Activated T-cell treated with anti-CD3 and anti-CD28 coated beads for 48 hours (primary cell): ENCODE measurements around the gene PTGS1.
"Not testable (repeated sequence)": the region's sequence is repeated elsewhere in the genome, so short reads cannot be mapped to it uniquely, and the experiment has no call there.

ENCODE experiments used
- DNase-seq: peaks from one replicate; pipeline ENCODE4 v3.0.0-alpha.2; 2020; ENCODE audit warnings: low read depth

Gene PTGS1

GRCh38 chr9:122370869-122371755, at the start of gene PTGS1:
Gene PTGS1, plus strand, starts transcription at chr9:122371024. Its CDS starts 61 bp downstream, at chr9:122371085.
- no peak for DNase-seq

GRCh38 chr9:122322553-122322952, 48.3 kb upstream of the PTGS1 start:
- DNase-seq, result no peak

DNA sequence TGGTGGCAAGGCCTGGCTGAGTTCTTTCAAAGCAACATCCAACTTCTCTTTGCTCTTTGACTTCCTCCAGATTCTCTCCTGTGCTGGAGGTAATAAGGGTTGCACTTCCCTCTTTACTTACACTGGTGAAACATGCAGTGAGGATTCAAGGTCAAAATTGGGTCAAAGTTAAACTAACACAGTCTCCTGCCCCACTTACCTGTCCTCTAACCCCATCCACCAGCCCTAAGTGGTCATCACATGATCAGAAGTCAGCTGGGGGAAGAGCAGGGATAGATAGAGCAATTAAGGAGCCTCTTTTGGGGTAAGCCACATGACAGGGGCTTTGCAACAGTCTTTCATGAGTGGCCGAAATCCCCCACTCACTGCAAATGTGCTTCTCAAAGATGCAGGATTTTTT, 46.2 kb upstream of the PTGS1 start:
- not testable (repeated sequence) for DNase-seq

GRCh38 chr9:122325124-122325523, 45.7 kb upstream of the PTGS1 start:
- DNase-seq, result no peak

GRCh38 chr9:122327175-122327574, 43.6 kb upstream of the PTGS1 start:
- DNase-seq, result no peak

- no peak for DNase-seq
Observed at GRCh38 chr9:122329597-122329996, 41.2 kb upstream of the PTGS1 start.

DNA sequence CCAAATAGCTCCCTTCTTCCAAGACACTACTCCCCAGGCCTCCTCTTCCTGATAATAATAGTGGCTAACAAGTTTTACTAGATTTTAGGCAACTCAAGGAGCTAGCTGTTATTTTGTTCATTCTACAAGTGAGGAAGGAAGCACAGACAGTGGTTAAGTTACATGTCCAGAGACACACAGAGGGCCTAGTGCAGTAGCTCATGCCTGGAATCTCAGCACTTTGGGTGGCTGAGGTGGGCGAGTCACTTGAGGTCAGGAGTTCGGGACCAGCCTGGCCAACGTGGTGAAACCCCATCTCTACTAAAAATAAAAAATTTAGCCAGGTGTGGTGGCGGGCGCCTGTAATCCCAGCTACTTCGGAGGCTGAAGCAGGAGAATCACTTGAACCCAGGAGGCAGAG, 40.4 kb upstream of the PTGS1 start:
- DNase-seq, result not testable (repeated sequence)

- no peak for DNase-seq
Observed at GRCh38 chr9:122331523-122331927, 39.3 kb upstream of the PTGS1 start.

GRCh38 chr9:122332083-122332482, 38.7 kb upstream of the PTGS1 start:
- DNase-seq, result no peak

GRCh38 chr9:122332644-122333043, 38.2 kb upstream of the PTGS1 start:
- no peak for DNase-seq

DNA sequence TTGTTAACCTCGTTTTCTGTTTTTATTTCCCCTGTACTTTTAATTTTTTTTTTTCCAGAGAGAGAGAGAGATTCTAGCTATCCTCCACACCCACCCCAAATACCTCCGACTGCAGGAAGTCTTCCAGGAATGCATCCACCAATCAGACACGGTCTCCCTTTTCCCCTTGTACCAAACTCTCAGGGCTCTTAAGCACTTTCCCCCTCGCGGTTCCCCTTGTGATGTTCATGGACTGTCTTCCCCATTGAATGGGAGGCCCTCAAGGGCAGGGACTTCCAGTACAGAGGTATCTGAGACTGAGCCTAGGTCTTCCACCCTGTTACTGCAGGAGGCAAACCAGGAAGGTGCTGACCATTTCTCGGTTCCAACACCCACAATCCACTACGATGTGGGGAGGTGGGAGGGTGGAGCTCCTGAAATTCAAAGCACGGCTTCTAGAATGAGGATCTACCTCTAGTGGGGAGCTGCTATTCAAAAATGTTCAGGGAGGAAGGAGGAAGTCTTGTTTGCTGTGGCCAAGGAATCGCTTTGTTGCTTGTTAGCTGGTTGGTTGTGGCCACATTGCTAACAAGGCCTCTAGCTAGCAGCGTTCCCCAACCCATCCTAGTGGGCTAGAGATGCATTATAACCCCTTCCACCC, 37.5 kb upstream of the PTGS1 start:
- DNase-seq, result no peak

DNA sequence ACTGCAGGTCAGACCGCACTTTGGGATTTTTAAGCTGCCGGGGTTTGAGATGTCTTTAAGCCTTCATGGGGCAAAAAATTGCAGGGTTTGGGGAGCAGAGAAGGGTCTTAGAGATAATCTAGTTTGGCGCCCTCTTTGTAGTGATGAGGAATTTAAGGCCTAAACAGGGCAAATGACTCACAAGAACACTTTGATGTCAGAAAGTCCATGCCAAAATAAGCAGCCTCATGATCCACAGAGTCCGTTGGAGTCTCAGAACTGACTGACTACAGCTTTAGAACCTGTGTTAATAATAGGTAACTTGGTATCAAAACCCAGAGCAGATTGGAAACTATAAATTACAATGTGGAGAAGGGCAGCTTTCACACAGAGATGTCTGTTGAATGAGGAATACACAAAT, 35.9 kb upstream of the PTGS1 start:
- no peak for DNase-seq

DNA sequence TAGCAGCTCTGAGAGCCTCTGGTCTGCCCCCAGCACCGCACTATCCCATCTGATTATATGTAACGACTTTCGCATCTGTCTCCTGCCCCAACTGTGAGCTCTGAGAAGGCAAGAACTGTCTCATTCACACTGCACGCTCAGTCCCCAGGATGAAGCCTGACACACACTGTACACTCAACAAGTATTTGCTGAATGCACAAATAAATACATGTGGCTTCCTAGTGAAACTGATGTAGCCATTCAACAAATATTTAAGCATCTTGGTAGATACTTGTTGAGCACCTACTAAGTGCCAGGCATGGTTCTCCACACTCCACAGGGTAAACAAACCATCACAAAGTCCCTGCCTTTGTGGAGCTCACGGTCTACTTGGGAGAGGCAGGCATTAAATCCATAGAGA, 34.6 kb upstream of the PTGS1 start:
- no peak for DNase-seq

DNA sequence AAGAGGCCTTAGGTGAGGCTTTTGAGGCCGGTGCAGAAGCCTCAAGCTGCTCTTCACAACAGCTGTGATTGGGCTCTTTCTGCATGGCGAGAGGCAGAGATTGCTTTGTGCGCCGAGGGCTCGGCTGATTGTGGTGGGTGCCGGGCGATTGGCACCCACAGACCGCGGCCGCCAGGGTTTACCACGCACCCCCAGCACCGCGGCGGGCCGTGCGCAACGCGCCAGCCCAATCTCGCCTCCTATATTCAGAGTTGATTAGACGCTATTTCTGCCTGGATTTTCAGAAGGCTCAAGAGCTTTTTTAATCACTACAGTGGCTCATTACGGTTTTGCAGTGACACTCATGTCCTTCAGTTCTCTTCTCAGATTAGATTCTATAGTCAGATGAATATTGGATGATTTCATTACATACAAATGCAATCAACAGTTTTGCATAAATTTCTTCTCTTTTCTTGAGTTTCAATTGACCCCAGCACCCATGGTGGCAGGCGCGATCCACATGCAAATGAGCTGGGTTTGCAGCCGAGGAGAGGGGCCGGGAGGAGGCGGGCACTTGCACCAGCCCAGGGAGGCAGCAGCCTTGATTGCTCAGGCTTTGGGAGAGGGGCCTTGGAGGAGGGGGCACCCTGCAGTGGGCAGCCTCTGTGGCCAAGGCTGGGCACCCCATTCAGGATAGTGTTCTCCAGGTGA, 33.8 kb upstream of the PTGS1 start:
- DNase-seq, result no peak

GRCh38 chr9:122337556-122337929, 33.3 kb upstream of the PTGS1 start:
- DNase-seq, result no peak

GRCh38 chr9:122338536-122338935, 32.3 kb upstream of the PTGS1 start:
- DNase-seq, result no peak

- DNase-seq, result no peak
Observed at GRCh38 chr9:122338994-122339393, 31.8 kb upstream of the PTGS1 start.

DNA sequence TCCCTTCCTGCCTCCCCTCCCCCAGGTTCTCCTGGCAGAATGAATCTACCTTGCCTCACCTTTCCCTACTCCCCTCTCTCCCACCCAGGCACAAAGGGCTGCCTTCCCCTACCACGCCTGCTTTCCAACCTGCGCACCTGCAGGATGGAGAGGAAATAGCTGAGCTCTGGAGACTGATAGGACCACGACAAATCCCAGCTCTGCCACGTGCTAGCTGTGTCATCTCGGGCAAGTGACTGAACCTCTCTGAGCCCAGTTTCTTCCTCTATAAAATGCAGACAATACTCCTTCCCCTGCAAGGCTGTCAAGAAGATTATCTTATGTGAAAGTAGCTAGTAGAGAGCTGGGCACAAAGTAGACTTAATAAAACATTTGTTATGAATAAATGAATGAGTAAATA, 31.2 kb upstream of the PTGS1 start:
- no peak for DNase-seq

- DNase-seq, result no peak
Observed at GRCh38 chr9:122340161-122340560, 30.7 kb upstream of the PTGS1 start.

GRCh38 chr9:122342323-122343050, 28.3 kb upstream of the PTGS1 start:
- no peak for DNase-seq

- no peak for DNase-seq
Observed at GRCh38 chr9:122346478-122347347, 24.1 kb upstream of the PTGS1 start.
